AG09309 (cell line): ENCODE results near the gene STK38L.

Experiments used
- DNase-seq: peaks from one replicate; pipeline ENCODE4 v3.0.0-alpha.2; 2010; ENCODE audit warnings: low read depth
- H3K4me3 ChIP-seq: 2 replicates; pipeline ENCODE4 v1.5.1; 2011; ENCODE audit warnings: mild to moderate bottlenecking, low read depth, low read length, moderate library complexity; ENCODE audit not compliant: control insufficient read depth
- CTCF ChIP-seq: IDR thresholded peaks from 2 replicates; pipeline ENCODE4 v1.5.1; 2011; ENCODE audit warnings: mild to moderate bottlenecking, low read depth, low read length, inconsistent platforms; ENCODE audit not compliant: insufficient read depth, control insufficient read depth; ENCODE audit errors: missing control alignments

STK38L gene

GRCh38 chr12:27207615-27208413, 36.3 kb upstream of the STK38L start:
- DNase-seq, result no peak
- no peak overlapping the region for H3K4me3 ChIP-seq
- no peak for TF ChIP-seq CTCF

- no peak for DNase-seq
- H3K4me3 ChIP-seq, result no peak overlapping the region
- TF ChIP-seq CTCF, result no peak
Observed at GRCh38 chr12:27208414-27208750, 35.7 kb upstream of the STK38L start.

- TF ChIP-seq CTCF, result no peak
- DNase-seq, result no peak
- no peak overlapping the region for H3K4me3 ChIP-seq
Observed at GRCh38 chr12:27209257-27209910, 34.7 kb upstream of the STK38L start.

- TF ChIP-seq CTCF, result no peak
Observed at GRCh38 chr12:27210187-27210586, 33.9 kb upstream of the STK38L start.

GRCh38 chr12:27212861-27213260, 31.2 kb upstream of the STK38L start:
- H3K4me3 ChIP-seq, result no peak overlapping the region
- TF ChIP-seq CTCF, result no peak

More at GRCh38 chr12:27210187-27210586, 33.9 kb upstream of the STK38L start:
- H3K4me3 ChIP-seq, result no peak overlapping the region
- DNase-seq, result no peak

GRCh38 chr12:27213304-27213703, 30.8 kb upstream of the STK38L start:
- no peak for TF ChIP-seq CTCF
- no peak overlapping the region for H3K4me3 ChIP-seq
- DNase-seq, result no peak

More at GRCh38 chr12:27212861-27213260, 31.2 kb upstream of the STK38L start:
- DNase-seq, result no peak
